Occipital lobe (tissue), 2 donors: Measurements from ENCODE around the gene FGF8. TPM values are rescaled to one million over a fixed set of nuclear protein-coding genes. Genes with fewer than 3 reads are reported as not detected.

Experiments
- DNase-seq: peaks from one replicate; lab custom pipeline; 2025; lab: John Stamatoyannopoulos, UW
- total RNA-seq: library from RNA; depleted of rRNA; stranded (reverse); fragments of >200 nt; gene quantifications from one replicate; pipeline ENCODE4 v1.2.3, GENCODE V29; 2014

Gene FGF8
- total RNA-seq, 1 donor from 2014 or later, result not detected

- peak; percentile 71 for DNase-seq
Observed at GRCh38 chr10:101782811-101783735, 7.2 kb upstream of the FGF8 start, which contains the start of gene NPM3. Gene NPM3, minus strand, starts transcription at chr10:101783446. Its CDS starts 56 bp downstream, at chr10:101783390.

- DNase-seq, result no peak
Observed at GRCh38 chr10:101781984-101782810, 6.3 kb upstream of the FGF8 start.

GRCh38 chr10:101781655-101781983 is 5.7 kb upstream of the FGF8 start:
- no peak for DNase-seq

- DNase-seq, result peak; percentile 41
Observed at GRCh38 chr10:101780818-101781654, 5.1 kb upstream of the FGF8 start.

- DNase-seq, result no peak
Observed at GRCh38 chr10:101780187-101780817, 4.4 kb upstream of the FGF8 start.

GRCh38 chr10:101779544-101780186 is 3.8 kb upstream of the FGF8 start:
- peak; percentile 40 for DNase-seq

GRCh38 chr10:101778781-101779543 is 3.0 kb upstream of the FGF8 start:
- DNase-seq, result no peak

GRCh38 chr10:101778151-101778780 is 2.4 kb upstream of the FGF8 start:
- no peak for DNase-seq

GRCh38 chr10:101777619-101778145 is 1.8 kb upstream of the FGF8 start:
- DNase-seq, result no peak

GRCh38 chr10:101776161-101776817 is 375 bp upstream of the FGF8 start:
- no peak for DNase-seq

GRCh38 chr10:101774589-101775272 is 1.2 kb downstream of the FGF8 start:
- no peak for DNase-seq

GRCh38 chr10:101773923-101774588 is 1.9 kb downstream of the FGF8 start:
- DNase-seq, result no peak

- no peak for DNase-seq
Observed at GRCh38 chr10:101772895-101773761, 2.8 kb downstream of the FGF8 start.

GRCh38 chr10:101772017-101772894 is 3.7 kb downstream of the FGF8 start:
- DNase-seq, result no peak

GRCh38 chr10:101771380-101771779 is 4.5 kb downstream of the FGF8 start:
- DNase-seq, result no peak
